HCT116 (cell line): ENCODE measurements around the gene GSKIP.

ENCODE experiments used
- ATF3 ChIP-seq: IDR thresholded peaks from 2 replicates; pipeline ENCODE4 v1.6.1; 2012
- CBX3 ChIP-seq: IDR thresholded peaks from 2 replicates; pipeline ENCODE4 v1.6.1; 2012; ENCODE audit warnings: low read depth
- CEBPB ChIP-seq: IDR thresholded peaks from 2 replicates; pipeline ENCODE4 v1.6.1; 2012; ENCODE audit warnings: low read depth
- EZH2 ChIP-seq: fragments of 200-600 bp; sonication (generic); IDR thresholded peaks from 2 replicates; pipeline ENCODE4 v1.6.1; 2017; ENCODE audit warnings: antibody characterized with exemption, mixed run types
- EZH2phosphoT487 ChIP-seq: fragments of 200-600 bp; IDR thresholded peaks from 2 replicates; pipeline ENCODE4 v1.6.1; 2018; ENCODE audit warnings: antibody characterized with exemption, borderline replicate concordance
- JUND ChIP-seq: IDR thresholded peaks from 2 replicates; pipeline ENCODE4 v1.6.1; 2012
- POLR2A ChIP-seq: IDR thresholded peaks from 2 replicates; pipeline ENCODE4 v1.7.0; 2011; ENCODE audit warnings: borderline replicate concordance; ENCODE audit not compliant: insufficient read depth, insufficient read length; ENCODE audit errors: extremely low read depth
- POLR2AphosphoS5 ChIP-seq: IDR thresholded peaks from 2 replicates; pipeline ENCODE4 v1.6.1; 2011; ENCODE audit warnings: mild to moderate bottlenecking, low read depth, low read length, moderate library complexity
- REST ChIP-seq: IDR thresholded peaks from 2 replicates; pipeline ENCODE4 v1.6.1; 2012; ENCODE audit warnings: low read depth
- SP1 ChIP-seq: IDR thresholded peaks from 2 replicates; pipeline ENCODE4 v1.6.1; 2012; ENCODE audit warnings: low read depth
- ZFX ChIP-seq: fragments of 450-650 bp; IDR thresholded peaks from 2 replicates; pipeline ENCODE4 v1.6.1; 2017
- TF ChIP-seq, protein P1 (sequence below), 3 experiments: fragments of 200-600 bp in 1 of 3; sonication (generic) in 1 of 3; IDR thresholded peaks in 2 of 3; conservative IDR thresholded peaks in 1 of 3; 2 replicates each; pipeline ENCODE4 v1.5.1; 2012 to 2017; ENCODE audit warnings: low read depth in 2 of 3, low read length in 2 of 3, antibody characterized with exemption in 1 of 3, borderline replicate concordance in 1 of 3, control low read depth in 1 of 3, mild to moderate bottlenecking in 1 of 3, mixed read lengths in 1 of 3, mixed run types in 1 of 3, moderate library complexity in 1 of 3; ENCODE audit not compliant: insufficient read depth in 1 of 3
- TF ChIP-seq, protein P2 (sequence below): IDR thresholded peaks from 2 replicates; pipeline ENCODE4 v1.6.1; 2011; ENCODE audit warnings: mild to moderate bottlenecking, low read length, moderate library complexity; ENCODE audit not compliant: insufficient replicate concordance; ENCODE audit errors: extremely low read depth
- TF ChIP-seq, protein P3 (sequence below): IDR thresholded peaks from 2 replicates; pipeline ENCODE4 v1.6.1; 2012

GRCh38 chr14:96403409-96403808, 40.1 kb downstream of the GSKIP start:
- TF ChIP-seq, protein P1, sequence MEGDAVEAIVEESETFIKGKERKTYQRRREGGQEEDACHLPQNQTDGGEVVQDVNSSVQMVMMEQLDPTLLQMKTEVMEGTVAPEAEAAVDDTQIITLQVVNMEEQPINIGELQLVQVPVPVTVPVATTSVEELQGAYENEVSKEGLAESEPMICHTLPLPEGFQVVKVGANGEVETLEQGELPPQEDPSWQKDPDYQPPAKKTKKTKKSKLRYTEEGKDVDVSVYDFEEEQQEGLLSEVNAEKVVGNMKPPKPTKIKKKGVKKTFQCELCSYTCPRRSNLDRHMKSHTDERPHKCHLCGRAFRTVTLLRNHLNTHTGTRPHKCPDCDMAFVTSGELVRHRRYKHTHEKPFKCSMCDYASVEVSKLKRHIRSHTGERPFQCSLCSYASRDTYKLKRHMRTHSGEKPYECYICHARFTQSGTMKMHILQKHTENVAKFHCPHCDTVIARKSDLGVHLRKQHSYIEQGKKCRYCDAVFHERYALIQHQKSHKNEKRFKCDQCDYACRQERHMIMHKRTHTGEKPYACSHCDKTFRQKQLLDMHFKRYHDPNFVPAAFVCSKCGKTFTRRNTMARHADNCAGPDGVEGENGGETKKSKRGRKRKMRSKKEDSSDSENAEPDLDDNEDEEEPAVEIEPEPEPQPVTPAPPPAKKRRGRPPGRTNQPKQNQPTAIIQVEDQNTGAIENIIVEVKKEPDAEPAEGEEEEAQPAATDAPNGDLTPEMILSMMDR (IDR thresholded peaks at IDR 0.05 in 2 of 3, conservative IDR thresholded peaks at IDR 0.05 in 1 of 3; ENCODE audit: borderline replicate concordance in 1 of 3, insufficient read depth in 1 of 3, low read depth in 2 of 3, low read length in 2 of 3) = no peak
- TF ChIP-seq EZH2 = no peak
- TF ChIP-seq, protein P2, sequence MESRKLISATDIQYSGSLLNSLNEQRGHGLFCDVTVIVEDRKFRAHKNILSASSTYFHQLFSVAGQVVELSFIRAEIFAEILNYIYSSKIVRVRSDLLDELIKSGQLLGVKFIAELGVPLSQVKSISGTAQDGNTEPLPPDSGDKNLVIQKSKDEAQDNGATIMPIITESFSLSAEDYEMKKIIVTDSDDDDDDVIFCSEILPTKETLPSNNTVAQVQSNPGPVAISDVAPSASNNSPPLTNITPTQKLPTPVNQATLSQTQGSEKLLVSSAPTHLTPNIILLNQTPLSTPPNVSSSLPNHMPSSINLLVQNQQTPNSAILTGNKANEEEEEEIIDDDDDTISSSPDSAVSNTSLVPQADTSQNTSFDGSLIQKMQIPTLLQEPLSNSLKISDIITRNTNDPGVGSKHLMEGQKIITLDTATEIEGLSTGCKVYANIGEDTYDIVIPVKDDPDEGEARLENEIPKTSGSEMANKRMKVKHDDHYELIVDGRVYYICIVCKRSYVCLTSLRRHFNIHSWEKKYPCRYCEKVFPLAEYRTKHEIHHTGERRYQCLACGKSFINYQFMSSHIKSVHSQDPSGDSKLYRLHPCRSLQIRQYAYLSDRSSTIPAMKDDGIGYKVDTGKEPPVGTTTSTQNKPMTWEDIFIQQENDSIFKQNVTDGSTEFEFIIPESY = no peak
- no peak for TF ChIP-seq JUND
- TF ChIP-seq SP1 = no peak
- TF ChIP-seq EZH2phosphoT487 = no peak
- no peak for TF ChIP-seq ZFX
- no peak for TF ChIP-seq POLR2AphosphoS5
- no peak for TF ChIP-seq CEBPB
- TF ChIP-seq CBX3 = no peak
- no peak for TF ChIP-seq POLR2A
- TF ChIP-seq, protein P3, sequence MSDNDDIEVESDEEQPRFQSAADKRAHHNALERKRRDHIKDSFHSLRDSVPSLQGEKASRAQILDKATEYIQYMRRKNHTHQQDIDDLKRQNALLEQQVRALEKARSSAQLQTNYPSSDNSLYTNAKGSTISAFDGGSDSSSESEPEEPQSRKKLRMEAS = no peak
- no peak for TF ChIP-seq ATF3
- no peak for TF ChIP-seq REST
